Endothelial cell of umbilical vein (primary cell): ENCODE measurements around the gene FAM32A. TPM values are rescaled to one million over a fixed set of nuclear protein-coding genes. Genes with fewer than 3 reads are reported as not detected.

ENCODE experiments used
- BruUV-seq: library from RNA; stranded (reverse); fragments of 400-500 nt; replicated peaks from 2 replicates; lab custom pipeline; 2021; lab: Mats Ljungman, UMichigan
- CTCF ChIA-PET: fragments of 300-600, 350-600 bp; sonication (Branson Sonifier 250); formaldehyde crosslinking; loops from one replicate; lab custom pipeline; 2021; ENCODE audit warnings: antibody characterized with exemption, inconsistent platforms; lab: Charles Lee
- POLR2A ChIA-PET: fragments of 300-600, 350-600 bp; sonication (Branson Sonifier 250); formaldehyde crosslinking; loops from one replicate; lab custom pipeline; 2021; ENCODE audit warnings: antibody characterized with exemption, inconsistent platforms; lab: Charles Lee
- DNase-seq: peaks from one replicate; pipeline ENCODE4 v3.0.0-alpha.2; 2011; ENCODE audit warnings: low read depth, low spot score
- FAIRE-seq: peaks from 2 replicates; lab custom pipeline; 2011; peaks lifted over from hg19 to GRCh38; lab: Jason Lieb, UNC
- H2AFZ ChIP-seq: 2 replicates; pipeline ENCODE4 v1.6.0; 2012; ENCODE audit warnings: low read depth, low read length, control low read depth, inconsistent platforms
- H3K27ac ChIP-seq: 2 replicates; pipeline ENCODE4 v1.5.1; 2011; ENCODE audit warnings: low read depth, mild to moderate bottlenecking, control low read depth, low read length, moderate library complexity; ENCODE audit not compliant: insufficient read depth
- H3K27me3 ChIP-seq, 2 experiments: 2 replicates each; pipeline versions ENCODE4 v1.6.0 to v1.6.1; 2011; ENCODE audit warnings: low read length in 2 of 2, mixed read lengths in 1 of 2; ENCODE audit not compliant: control insufficient read depth in 2 of 2, insufficient read depth in 2 of 2
- H3K36me3 ChIP-seq, 2 experiments: 2 replicates in 1 of 2; 3 replicates in 1 of 2; pipeline ENCODE4 v1.5.1; 2011; ENCODE audit warnings: low read length in 2 of 2, mild to moderate bottlenecking in 1 of 2, moderate library complexity in 1 of 2; ENCODE audit not compliant: control insufficient read depth in 2 of 2, insufficient read depth in 2 of 2; ENCODE audit errors: extremely low read depth in 1 of 2
- H3K4me1 ChIP-seq: 3 replicates; pipeline ENCODE4 v1.5.1; 2011; ENCODE audit warnings: mild to moderate bottlenecking, low read length; ENCODE audit not compliant: control insufficient read depth, insufficient read depth; ENCODE audit errors: extremely low read depth
- H3K4me2 ChIP-seq: 2 replicates; pipeline ENCODE4 v1.6.1; 2011; ENCODE audit warnings: low read length, control low read depth, mixed read lengths; ENCODE audit not compliant: insufficient read depth
- H3K4me3 ChIP-seq, 3 experiments: fragments of 200-600 bp in 1 of 3; sonication (generic), shearing (Covaris generic) in 1 of 3; replicated peaks in 1 of 3; 2 replicates each; pipeline ENCODE4 v1.5.1; 2011 to 2016; ENCODE audit warnings: control low read depth in 3 of 3, low read length in 3 of 3, mild to moderate bottlenecking in 2 of 3, inconsistent platforms in 1 of 3, low read depth in 1 of 3, moderate library complexity in 1 of 3; ENCODE audit not compliant: insufficient read depth in 1 of 3
- H3K79me2 ChIP-seq: 2 replicates; pipeline ENCODE4 v1.6.0; 2012; ENCODE audit warnings: low read length, inconsistent platforms; ENCODE audit not compliant: control insufficient read depth, insufficient read depth
- H3K9ac ChIP-seq: replicated peaks from 2 replicates; pipeline ENCODE3; 2011; ENCODE audit warnings: low read length, control low read depth; ENCODE audit not compliant: insufficient read depth; ENCODE audit errors: extremely low read depth
- H3K9me1 ChIP-seq: replicated peaks from 3 replicates; pipeline ENCODE4 v1.6.0; 2011; ENCODE audit warnings: mild to moderate bottlenecking, low read length; ENCODE audit not compliant: control insufficient read depth, insufficient read depth; ENCODE audit errors: extremely low read depth
- H3K9me3 ChIP-seq: replicated peaks from 2 replicates; pipeline ENCODE4 v1.5.1; 2012; ENCODE audit warnings: low read length, inconsistent platforms; ENCODE audit not compliant: control insufficient read depth, insufficient read depth
- H4K20me1 ChIP-seq: replicated peaks from 2 replicates; pipeline ENCODE3; 2011; ENCODE audit warnings: mild to moderate bottlenecking, low read length; ENCODE audit not compliant: control insufficient read depth, insufficient read depth; ENCODE audit errors: extremely low read depth
- EZH2 ChIP-seq: IDR thresholded peaks from 2 replicates; pipeline ENCODE4 v1.6.1; 2012; ENCODE audit warnings: borderline replicate concordance, low read depth, mild to moderate bottlenecking, moderate library complexity, low read length, inconsistent platforms; ENCODE audit not compliant: severe bottlenecking
- FOS ChIP-seq: IDR thresholded peaks from 2 replicates; pipeline ENCODE4 v1.6.1; 2011; ENCODE audit warnings: mild to moderate bottlenecking, low read length, moderate library complexity, borderline replicate concordance; ENCODE audit not compliant: insufficient read depth
- GATA2 ChIP-seq: IDR thresholded peaks from 2 replicates; pipeline ENCODE4 v1.7.0; 2011; ENCODE audit warnings: low read depth, mild to moderate bottlenecking, moderate library complexity, mixed read lengths, low read length; ENCODE audit not compliant: insufficient read length, insufficient read depth
- dilution Hi-C: fragments of 300-500 bp; cut with MboI; formaldehyde crosslinking; loops from one replicate; pipeline ENCODE4 v1.15.0; 2019; ENCODE audit warnings: low sequenced_read_pairs; ENCODE audit not compliant: extremely low pct_ligation_motif_present
- intact Hi-C: fragments of 100-400 bp; cut with micrococcal nuclease; formaldehyde crosslinking; loops from one replicate; pipeline ENCODE4 v1.10.0; 2022
- polyA plus RNA-seq, 4 experiments: library from polyadenylated mRNA; depleted of rRNA in 3 of 4; stranded (reverse) in 3 of 4; unstranded in 1 of 4; fragments of >200 nt; gene quantifications; 2 replicates each; pipeline versions ENCODE4 v1.2.1 to v1.2.3, GENCODE V29; 2011 to 2012; ENCODE audit warnings: missing spikeins in 1 of 4
- total RNA-seq: library from RNA; stranded (reverse); gene quantifications from 2 replicates; pipeline ENCODE4 v1.2.3, GENCODE V29; 2021
- TF ChIP-seq, protein P1 (sequence below): IDR thresholded peaks from 2 replicates; pipeline ENCODE4 v1.6.1; 2011; ENCODE audit not compliant: insufficient read depth, insufficient read length

FAM32A gene
- total and polyA plus RNA-seq, 2 donors (not counting 3 experiments of a cell fraction or from before 2014, with no cell fraction given) = 82.8 to 130 TPM

GRCh38 chr19:16203256-16204004 is 18.2 kb downstream of the FAM32A start:
- intact Hi-C loops = no loop called here
- Histone ChIP-seq H2AFZ (no peak overlapping the region), H3K4me3 (no peak overlapping the region), H3K4me1 (peaks cover 9% of the 10 kb centered on the region), H3K36me3 (peaks cover 5 to 36% of the 10 kb centered on the region in 2 experiments), H3K9me1 (no peaks in the 10 kb centered on the region), H4K20me1 (no peaks in the 10 kb centered on the region), H3K27ac (no peak overlapping the region), H3K9ac (no peak overlapping the region), H3K27me3 (no peaks in the 10 kb centered on the region), H3K4me2 (no peak overlapping the region), H3K9me3 (no peaks in the 10 kb centered on the region), H3K79me2 (peaks cover 40% of the 10 kb centered on the region)
- no peak for FAIRE-seq
- POLR2A ChIA-PET = no interaction called here
- dilution Hi-C loops = loop anchor here (25.0 kb wide), 1 partner anchor 159 kb away; no protein-coding TSS in a partner anchor
- no peak for TF ChIP-seq FOS
- no peak for DNase-seq
- BruUV-seq = no TSS peak
- CTCF ChIA-PET = no interaction called here

- intact Hi-C loops = no loop called here
- Histone ChIP-seq H3K4me1 (peaks cover 4% of the 10 kb centered on the region), H2AFZ (no peak overlapping the region), H3K4me2 (no peak overlapping the region), H3K9me3 (no peaks in the 10 kb centered on the region), H3K9ac (no peak overlapping the region), H3K4me3 (no peak overlapping the region), H3K9me1 (no peaks in the 10 kb centered on the region), H3K27ac (no peak overlapping the region), H3K27me3 (no peaks in the 10 kb centered on the region), H3K79me2 (peaks cover 35% of the 10 kb centered on the region), H4K20me1 (no peaks in the 10 kb centered on the region), H3K36me3 (peaks cover 5 to 41% of the 10 kb centered on the region in 2 experiments)
- DNase-seq (no peak), FAIRE-seq (no peak)
- ChIA-PET POLR2A (no interaction called here), CTCF (no interaction called here)
- dilution Hi-C loops = loop anchor here (25.0 kb wide), 1 partner anchor 158 kb away; no protein-coding TSS in a partner anchor
- no TSS peak for BruUV-seq
- TF ChIP-seq FOS (no peak), GATA2 (no peak), EZH2 (no peak)
- TF ChIP-seq, protein P1, sequence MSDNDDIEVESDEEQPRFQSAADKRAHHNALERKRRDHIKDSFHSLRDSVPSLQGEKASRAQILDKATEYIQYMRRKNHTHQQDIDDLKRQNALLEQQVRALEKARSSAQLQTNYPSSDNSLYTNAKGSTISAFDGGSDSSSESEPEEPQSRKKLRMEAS = no peak
Observed at GRCh38 chr19:16204005-16204294, 18.7 kb downstream of the FAM32A start.
